HCT116 (cell line): ENCODE data around the gene VSTM2B. TPM values are rescaled to one million over a fixed set of nuclear protein-coding genes. Genes with fewer than 3 reads are reported as not detected.

ENCODE experiments used
- ATAC-seq: fragments of 200-7000 bp; cut with Tn5 transposase; 2 replicates; pipeline ENCODE4 v1.9.1; 2020; ENCODE audit warnings: mild to moderate bottlenecking, moderate library complexity
- BruUV-seq: library from RNA; stranded (reverse); fragments of 400-500 nt; replicated peaks from 2 replicates; lab custom pipeline; 2021; lab: Mats Ljungman, UMichigan
- CTCF ChIA-PET: fragments of 300-600 bp; sonication (Branson Sonifier 250); formaldehyde crosslinking; loops from one replicate; lab custom pipeline; 2021; ENCODE audit warnings: antibody characterized with exemption; lab: Charles Lee
- POLR2A ChIA-PET: fragments of 300-600, 350-600 bp; sonication (Branson Sonifier 250); formaldehyde crosslinking; loops from one replicate; lab custom pipeline; 2021; ENCODE audit warnings: antibody characterized with exemption; lab: Charles Lee
- RAD21 ChIA-PET, 2 experiments: fragments of 300-600 bp; sonication (Branson Sonifier 250); formaldehyde crosslinking; loops; one replicate each; lab custom pipeline; 2023; ENCODE audit warnings: low total read pairs in 2 of 2; ENCODE audit not compliant: uncharacterized antibody in 2 of 2, unreplicated experiment in 2 of 2, low non-redundant PET in 1 of 2; lab: Charles Lee
- DNase-seq: peaks from one replicate; pipeline ENCODE4 v3.0.0-alpha.2; 2010; ENCODE audit warnings: low read depth, low spot score
- H2AFZ ChIP-seq: fragments of 200-600 bp; shearing (Covaris generic), sonication (generic); 2 replicates; pipeline ENCODE4 v1.6.1; 2017; ENCODE audit warnings: low read depth, mixed run types, mixed read lengths, antibody characterized with exemption, low read length; ENCODE audit not compliant: poor library complexity, severe bottlenecking
- H3K27ac ChIP-seq: 2 replicates; pipeline ENCODE4 v1.5.1; 2012; ENCODE audit warnings: low read depth, low read length
- H3K27me3 ChIP-seq: fragments of 200-600 bp; sonication (generic); 2 replicates; pipeline ENCODE4 v1.6.1; 2016; ENCODE audit warnings: mixed run types, low read length, mixed read lengths; ENCODE audit not compliant: insufficient read depth
- H3K36me3 ChIP-seq, 2 experiments: fragments of 200-500 bp in 1 of 2; fragments of 200-600 bp in 1 of 2; sonication (Bioruptor generic) in 1 of 2; sonication (generic) in 1 of 2; 2 replicates each; pipeline versions ENCODE4 v1.5.1 to v1.6.1; 2014 to 2016; ENCODE audit warnings: low read length in 2 of 2, inconsistent platforms in 1 of 2, mixed read lengths in 1 of 2, mixed run types in 1 of 2; ENCODE audit not compliant: insufficient read depth in 2 of 2, control insufficient read depth in 1 of 2
- H3K4me1 ChIP-seq, 2 experiments: fragments of 200-600 bp in 1 of 2; sonication (generic) in 1 of 2; 2 replicates each; pipeline versions ENCODE4 v1.5.1 to v1.6.1; 2012 to 2017; ENCODE audit warnings: low read length in 2 of 2, inconsistent platforms in 1 of 2, mild to moderate bottlenecking in 1 of 2, mixed read lengths in 1 of 2, mixed run types in 1 of 2, moderate library complexity in 1 of 2; ENCODE audit not compliant: insufficient read depth in 2 of 2, control insufficient read depth in 1 of 2
- H3K4me2 ChIP-seq: fragments of 200-600 bp; sonication (generic); 2 replicates; pipeline ENCODE4 v1.6.1; 2017; ENCODE audit warnings: mixed run types, low read length, mixed read lengths
- H3K4me3 ChIP-seq, 2 experiments: fragments of 200-600 bp in 1 of 2; sonication (generic) in 1 of 2; replicated peaks in 1 of 2; 2 replicates each; pipeline ENCODE4 v1.5.1; 2011 to 2016; ENCODE audit warnings: low read length in 2 of 2, control low read depth in 1 of 2, low read depth in 1 of 2, mild to moderate bottlenecking in 1 of 2, mixed read lengths in 1 of 2, mixed run types in 1 of 2
- H3K79me2 ChIP-seq: fragments of 200-600 bp; sonication (generic); 2 replicates; pipeline ENCODE4 v1.6.1; 2017; ENCODE audit warnings: mild to moderate bottlenecking, mixed run types, low read length, moderate library complexity, mixed read lengths; ENCODE audit not compliant: insufficient read depth
- H3K9ac ChIP-seq: fragments of 200-600 bp; sonication (generic); 2 replicates; pipeline ENCODE4 v1.6.1; 2016; ENCODE audit warnings: low read length, mixed read lengths
- H3K9me2 ChIP-seq: fragments of 200-600 bp; sonication (generic), shearing (Covaris generic); 2 replicates; pipeline ENCODE4 v1.6.1; 2017; ENCODE audit warnings: mixed run types, mild to moderate bottlenecking, moderate library complexity; ENCODE audit not compliant: insufficient read depth
- H3K9me3 ChIP-seq, 2 experiments: fragments of 200-500 bp in 1 of 2; fragments of 200-600 bp in 1 of 2; sonication (Bioruptor generic) in 1 of 2; sonication (generic) in 1 of 2; 2 replicates each; pipeline ENCODE4 v1.6.1; 2014 to 2017; ENCODE audit warnings: low read length in 2 of 2, mixed read lengths in 2 of 2, inconsistent platforms in 1 of 2, low read depth in 1 of 2, mild to moderate bottlenecking in 1 of 2, mixed run types in 1 of 2, moderate library complexity in 1 of 2; ENCODE audit not compliant: control insufficient read depth in 1 of 2, insufficient read depth in 1 of 2
- H4K20me1 ChIP-seq: fragments of 200-600 bp; sonication (generic), shearing (Covaris generic); 2 replicates; pipeline ENCODE4 v1.6.1; 2017; ENCODE audit warnings: mixed run types, mild to moderate bottlenecking, moderate library complexity; ENCODE audit not compliant: insufficient read depth
- CBX3 ChIP-seq: IDR thresholded peaks from 2 replicates; pipeline ENCODE4 v1.6.1; 2012; ENCODE audit warnings: low read depth
- CEBPB ChIP-seq: IDR thresholded peaks from 2 replicates; pipeline ENCODE4 v1.6.1; 2012; ENCODE audit warnings: low read depth
- EZH2phosphoT487 ChIP-seq: fragments of 200-600 bp; IDR thresholded peaks from 2 replicates; pipeline ENCODE4 v1.6.1; 2018; ENCODE audit warnings: antibody characterized with exemption, borderline replicate concordance
- FOSL1 ChIP-seq: IDR thresholded peaks from 2 replicates; pipeline ENCODE4 v1.6.1; 2012; ENCODE audit warnings: low read depth
- POLR2AphosphoS5 ChIP-seq: IDR thresholded peaks from 2 replicates; pipeline ENCODE4 v1.6.1; 2011; ENCODE audit warnings: mild to moderate bottlenecking, low read depth, low read length, moderate library complexity
- SIN3A ChIP-seq: IDR thresholded peaks from 2 replicates; pipeline ENCODE4 v1.6.1; 2012; ENCODE audit warnings: low read depth
- SRF ChIP-seq: IDR thresholded peaks from 2 replicates; pipeline ENCODE4 v1.6.1; 2012; ENCODE audit warnings: low read depth
- ZFX ChIP-seq: fragments of 450-650 bp; IDR thresholded peaks from 2 replicates; pipeline ENCODE4 v1.6.1; 2017
- intact Hi-C: fragments of 100-400 bp; cut with micrococcal nuclease; formaldehyde crosslinking; loops from 2 replicates; pipeline ENCODE4 v1.10.0; 2022
- total RNA-seq: library from RNA; stranded (reverse); gene quantifications from one replicate; pipeline ENCODE4 v1.2.1, GENCODE V29; 2021; ENCODE audit not compliant: unreplicated experiment
- TF ChIP-seq, protein P1 (sequence below): IDR thresholded peaks from 2 replicates; pipeline ENCODE4 v1.6.1; 2012

Gene VSTM2B
- total RNA-seq, 1 experiment from 2014 or later = not detected

DNA sequence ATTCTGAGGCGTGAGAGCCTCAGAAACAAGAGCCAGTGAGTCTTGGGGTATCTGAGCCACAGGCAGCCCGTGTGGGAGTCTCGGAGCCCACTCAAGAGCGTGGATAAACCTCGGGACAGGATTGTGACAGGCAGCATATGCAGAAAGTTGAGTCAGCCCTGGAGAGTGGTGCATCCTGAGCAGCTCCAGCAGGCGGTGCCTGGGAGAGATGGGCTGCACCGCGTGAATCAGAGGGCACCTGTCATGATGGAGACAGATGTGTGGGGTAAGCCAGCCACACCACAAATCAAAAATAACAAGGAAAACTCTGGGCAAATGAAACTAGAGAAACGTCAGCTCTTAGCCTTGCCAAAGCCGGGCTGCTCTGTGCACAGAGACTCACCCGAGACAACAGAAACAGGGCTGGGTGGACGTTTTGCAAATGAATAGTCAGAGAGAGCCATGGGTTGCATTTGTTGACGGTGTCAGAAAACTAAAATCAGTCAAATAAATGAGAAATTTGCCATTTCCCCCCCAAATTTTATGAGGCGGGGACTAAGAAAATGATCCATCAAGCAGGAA lies 50.3 kb downstream of the VSTM2B start (continued):
- TF ChIP-seq CEBPB (no peak), FOSL1 (no peak), EZH2phosphoT487 (no peak), ZFX (no peak), POLR2AphosphoS5 (no peak), SRF (no peak)
- TF ChIP-seq, all 23 proteins: peak for 0

DNA sequence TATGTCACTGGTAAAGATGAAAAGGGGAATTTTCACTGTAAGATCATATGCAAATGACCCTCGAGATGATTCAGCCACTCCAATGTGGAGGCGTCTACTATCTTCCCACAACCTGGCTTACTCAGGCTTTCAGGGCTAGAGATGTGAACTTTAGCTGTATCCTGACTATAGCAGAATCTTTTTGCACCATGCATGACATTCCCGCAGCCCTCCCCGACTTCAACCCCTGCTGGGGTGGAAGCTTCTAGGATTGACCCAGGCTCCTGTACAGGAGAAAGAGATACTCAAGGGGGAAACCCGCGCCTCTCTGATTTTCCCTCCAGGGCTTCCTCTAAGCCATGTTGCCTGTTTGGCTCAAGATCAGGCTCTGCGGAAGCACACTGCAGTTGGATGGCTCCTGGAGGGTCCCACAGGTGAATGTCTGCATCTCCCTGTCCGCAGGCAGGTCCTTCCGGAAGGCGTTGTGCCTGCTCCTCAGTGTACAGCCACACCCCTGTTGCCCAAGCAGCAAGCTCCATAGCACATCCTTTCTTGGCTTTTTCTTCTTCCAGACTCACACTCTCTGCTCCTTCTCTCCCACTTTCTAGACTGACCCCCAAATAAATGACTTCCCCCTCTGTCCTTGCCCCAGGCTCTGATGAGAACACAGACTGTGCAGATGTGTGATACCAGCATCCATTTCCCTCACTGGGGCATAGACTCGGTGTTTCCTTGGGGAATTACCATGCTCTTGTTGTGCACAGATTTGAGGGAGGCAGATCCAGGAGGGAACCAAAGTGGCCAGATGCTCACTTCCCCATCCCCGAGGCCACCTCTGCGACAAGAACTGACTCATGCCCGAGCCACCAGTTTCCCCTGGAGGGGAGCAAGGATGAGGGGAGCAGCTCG lies 51.2 kb downstream of the VSTM2B start:
- H3K36me3 ChIP-seq = no peaks in the 10 kb centered on the region
- TF ChIP-seq CBX3 (no peak), CEBPB (no peak), EZH2phosphoT487 (no peak), SRF (no peak), SIN3A (no peak)
- TF ChIP-seq, protein P1, sequence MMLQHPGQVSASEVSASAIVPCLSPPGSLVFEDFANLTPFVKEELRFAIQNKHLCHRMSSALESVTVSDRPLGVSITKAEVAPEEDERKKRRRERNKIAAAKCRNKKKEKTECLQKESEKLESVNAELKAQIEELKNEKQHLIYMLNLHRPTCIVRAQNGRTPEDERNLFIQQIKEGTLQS = no peak
- ChIA-PET CTCF (no interaction called here), RAD21 (no interaction called here), POLR2A (no interaction called here)
- H3K4me3 ChIP-seq = no peak overlapping the region
- H3K9me3 ChIP-seq = no peaks in the 10 kb centered on the region
- DNase-seq (no peak), ATAC-seq (no peak)
- H3K4me2 ChIP-seq = no peak overlapping the region
- H3K27me3 ChIP-seq = peaks cover 74% of the 10 kb centered on the region
- H3K9me2 ChIP-seq = no peaks in the 10 kb centered on the region
- no TSS peak for BruUV-seq
- H3K9ac ChIP-seq = no peak overlapping the region
- no peak overlapping the region for H2AFZ ChIP-seq
- H4K20me1 ChIP-seq = no peaks in the 10 kb centered on the region
- H3K27ac ChIP-seq = no peak overlapping the region
- intact Hi-C loops = no loop called here
- H3K4me1 ChIP-seq = no peaks in the 10 kb centered on the region
- H3K79me2 ChIP-seq = no peaks in the 10 kb centered on the region
